ENCODE data around the gene MCRIP2. TPM values are rescaled to one million over a fixed set of nuclear protein-coding genes. Genes with fewer than 3 reads are reported as not detected.

The MCRIP2 gene
- total RNA-seq, 1 donor from 2014 or later: 20.9 TPM

- no peak overlapping the region for H3K4me2 ChIP-seq (ENCODE audit: low read length)
- no peaks in the 10 kb centered on the region for H3K9me3 ChIP-seq (ENCODE audit: insufficient read depth, low read depth, low read length)
- Mint-ChIP-seq H3K4me3 (ENCODE audit: unreplicated experiment) (no peak overlapping the region), H3K9me3 (ENCODE audit: unreplicated experiment) (no peaks in the 10 kb centered on the region), H3K27me3 (ENCODE audit: low read depth, unreplicated experiment) (no peaks in the 10 kb centered on the region), H3K4me1 (ENCODE audit: low read depth, unreplicated experiment) (peaks cover 4% of the 10 kb centered on the region), H3K27ac (ENCODE audit: unreplicated experiment) (no peak overlapping the region), H3K36me3 (ENCODE audit: low read depth, unreplicated experiment) (peaks cover 7% of the 10 kb centered on the region)
- H3K27ac ChIP-seq (ENCODE audit: low read depth, low read length): no peak overlapping the region
- no peak for TF ChIP-seq CTCF (IDR thresholded peaks at IDR 0.05; ENCODE audit: insufficient read depth, low read depth, low read length)
- H3K4me1 ChIP-seq (ENCODE audit: insufficient read depth, low read length): peaks cover 20% of the 10 kb centered on the region
- H3K36me3 ChIP-seq (ENCODE audit: insufficient read depth, low read length): no peaks in the 10 kb centered on the region
- no peak overlapping the region for H3K9ac ChIP-seq (ENCODE audit: low read length)
- H2AFZ ChIP-seq (ENCODE audit: low read depth, low read length): no peak overlapping the region
- FAIRE-seq (no peak), DNase-seq (ENCODE audit: low read depth) (no peak)
- no peaks in the 10 kb centered on the region for H3K79me2 ChIP-seq (ENCODE audit: insufficient read depth, low read length)
- no peak overlapping the region for H3K4me3 ChIP-seq (ENCODE audit: insufficient read depth, low read depth, low read length)
- no peaks in the 10 kb centered on the region for H3K27me3 ChIP-seq (ENCODE audit: insufficient read depth, low read length)
- peaks cover 11% of the 10 kb centered on the region for H4K20me1 ChIP-seq (ENCODE audit: insufficient read depth, low read length)
These were observed 12.3 kb upstream of the MCRIP2 start for GRCh38 chr16:629185-629832.

- TF ChIP-seq EZH2 (IDR thresholded peaks at IDR 0.05; ENCODE audit: insufficient read depth, low read length) (no peak), CTCF (IDR thresholded peaks at IDR 0.05; ENCODE audit: insufficient read depth, low read depth, low read length) (no peak)
- H3K36me3 Mint-ChIP-seq (ENCODE audit: low read depth, unreplicated experiment): peaks cover 7% of the 10 kb centered on the region
- FAIRE-seq (no peak), DNase-seq (ENCODE audit: low read depth) (no peak)
- Histone ChIP-seq H3K27ac (ENCODE audit: low read depth, low read length) (no peak overlapping the region), H4K20me1 (ENCODE audit: insufficient read depth, low read length) (peaks cover 16% of the 10 kb centered on the region), H3K9ac (ENCODE audit: low read length) (no peak overlapping the region), H3K27me3 (ENCODE audit: insufficient read depth, low read length) (no peaks in the 10 kb centered on the region), H3K36me3 (ENCODE audit: insufficient read depth, low read length) (no peaks in the 10 kb centered on the region), H3K79me2 (ENCODE audit: insufficient read depth, low read length) (peaks cover 2% of the 10 kb centered on the region), H3K4me2 (ENCODE audit: low read length) (no peak overlapping the region), H3K9me3 (ENCODE audit: insufficient read depth, low read depth, low read length) (no peaks in the 10 kb centered on the region), H2AFZ (ENCODE audit: low read depth, low read length) (no peak overlapping the region), H3K4me1 (ENCODE audit: insufficient read depth, low read length) (peaks cover 20% of the 10 kb centered on the region), H3K4me3 (ENCODE audit: insufficient read depth, low read depth, low read length) (no peak overlapping the region)
- peaks cover 4% of the 10 kb centered on the region for H3K4me1 Mint-ChIP-seq (ENCODE audit: low read depth, unreplicated experiment)
- H3K4me3 Mint-ChIP-seq (ENCODE audit: unreplicated experiment): no peak overlapping the region
- no peaks in the 10 kb centered on the region for H3K27me3 Mint-ChIP-seq (ENCODE audit: low read depth, unreplicated experiment)
- H3K9me3 Mint-ChIP-seq (ENCODE audit: unreplicated experiment): no peaks in the 10 kb centered on the region
- no peak overlapping the region for H3K27ac Mint-ChIP-seq (ENCODE audit: unreplicated experiment)
These were observed 11.8 kb upstream of the MCRIP2 start for GRCh38 chr16:629833-630248.

- Histone ChIP-seq H3K4me2 (ENCODE audit: low read length) (no peak overlapping the region), H3K4me3 (ENCODE audit: insufficient read depth, low read depth, low read length) (no peak overlapping the region), H3K27ac (ENCODE audit: low read depth, low read length) (no peak overlapping the region), H3K9ac (ENCODE audit: low read length) (no peak overlapping the region), H3K36me3 (ENCODE audit: insufficient read depth, low read length) (no peaks in the 10 kb centered on the region), H3K79me2 (ENCODE audit: insufficient read depth, low read length) (peaks cover 7% of the 10 kb centered on the region), H2AFZ (ENCODE audit: low read depth, low read length) (no peak overlapping the region), H3K4me1 (ENCODE audit: insufficient read depth, low read length) (peaks cover 20% of the 10 kb centered on the region), H4K20me1 (ENCODE audit: insufficient read depth, low read length) (peaks cover 19% of the 10 kb centered on the region), H3K27me3 (ENCODE audit: insufficient read depth, low read length) (no peaks in the 10 kb centered on the region), H3K9me3 (ENCODE audit: insufficient read depth, low read depth, low read length) (no peaks in the 10 kb centered on the region)
- no peaks in the 10 kb centered on the region for H3K9me3 Mint-ChIP-seq (ENCODE audit: unreplicated experiment)
- H3K4me3 Mint-ChIP-seq (ENCODE audit: unreplicated experiment): no peak overlapping the region
- no peak for FAIRE-seq
- no peak overlapping the region for H3K27ac Mint-ChIP-seq (ENCODE audit: unreplicated experiment)
- DNase-seq (ENCODE audit: low read depth): no peak
- no peaks in the 10 kb centered on the region for H3K27me3 Mint-ChIP-seq (ENCODE audit: low read depth, unreplicated experiment)
- H3K4me1 Mint-ChIP-seq (ENCODE audit: low read depth, unreplicated experiment): peaks cover 4% of the 10 kb centered on the region
- TF ChIP-seq CTCF (IDR thresholded peaks at IDR 0.05; ENCODE audit: insufficient read depth, low read depth, low read length) (no peak), EZH2 (IDR thresholded peaks at IDR 0.05; ENCODE audit: insufficient read depth, low read length) (no peak)
- H3K36me3 Mint-ChIP-seq (ENCODE audit: low read depth, unreplicated experiment): peaks cover 7% of the 10 kb centered on the region
These were observed 11.3 kb upstream of the MCRIP2 start for GRCh38 chr16:630249-630814.

All from astrocyte (in vitro differentiated cells and primary cell).